Hematopoietic multipotent progenitor cell treated with erythropoietin and hydrocortisone succinate and interleukin-3 and kit ligand, for 4 days (in vitro differentiated cells): ENCODE measurements around the gene KIAA1958.
"Not testable (repeated sequence)": the region's sequence is repeated elsewhere in the genome, so short reads cannot be mapped to it uniquely, and the experiment has no call there.

Experiments used
- DNase-seq: peaks from one replicate; pipeline ENCODE4 v3.0.0-alpha.2; 2015

Gene KIAA1958

DNA sequence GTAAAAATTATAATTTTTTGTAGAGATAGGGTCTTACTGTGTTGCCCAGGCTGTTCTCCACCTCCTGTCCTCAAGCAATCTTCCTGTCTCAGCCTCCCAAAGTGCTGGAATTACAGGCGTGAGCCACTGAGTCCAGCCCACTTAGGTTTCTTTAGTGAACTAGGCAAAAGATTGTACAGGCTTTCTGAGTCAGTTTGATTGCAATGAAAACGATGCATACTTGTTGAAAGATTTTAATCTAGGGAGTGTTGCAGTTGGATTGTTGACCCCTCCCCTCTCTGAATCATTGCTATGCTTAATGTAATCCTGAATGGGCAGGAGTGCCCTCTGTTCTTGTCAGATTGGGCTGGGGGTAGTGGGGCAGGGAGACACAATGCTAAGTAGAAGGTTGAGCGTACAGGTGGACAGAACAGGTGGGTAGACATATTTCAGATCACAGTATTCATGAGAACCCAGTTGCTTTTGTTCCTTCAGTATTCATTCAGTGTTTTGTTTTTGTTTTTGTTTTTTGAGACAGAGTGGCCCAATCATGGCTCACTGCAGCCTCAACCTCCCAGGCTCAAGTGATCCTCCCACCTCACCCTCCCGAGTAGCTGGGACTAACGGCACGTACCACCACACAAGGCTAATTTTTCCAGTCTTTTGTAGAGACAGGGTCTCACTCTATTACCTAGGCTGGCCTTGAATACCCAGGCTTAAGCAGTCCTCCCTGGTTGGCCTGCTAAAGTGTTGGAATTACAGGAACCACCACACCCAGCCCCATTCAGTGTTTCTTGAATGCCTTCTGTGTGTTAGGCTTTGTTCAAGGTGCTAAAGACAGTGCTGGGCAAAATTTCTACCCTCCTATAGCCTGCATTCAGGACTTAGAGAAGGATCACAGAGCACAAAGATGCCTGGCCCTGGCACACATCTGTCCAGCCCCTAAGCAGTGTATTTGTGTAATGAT lies 70.1 kb downstream of the KIAA1958 start:
- DNase-seq, result peak; percentile 19

DNA sequence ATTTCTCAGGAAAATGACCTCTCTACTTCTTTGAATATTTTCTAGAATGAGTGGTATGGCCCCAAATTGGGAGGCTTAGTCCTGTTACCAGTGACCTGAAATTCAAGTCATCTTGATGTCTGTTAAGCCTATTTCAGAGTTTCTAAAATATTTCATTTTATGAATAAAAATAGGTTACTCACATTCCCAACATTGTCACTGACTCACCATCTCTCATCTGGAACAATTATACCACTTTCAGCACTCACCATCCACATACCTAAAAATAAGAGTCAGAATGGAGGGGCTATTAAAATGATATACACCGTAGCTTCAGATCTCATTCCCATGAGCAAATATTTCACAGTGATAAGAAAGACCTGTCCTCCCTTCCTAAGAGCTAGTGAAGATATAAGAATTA lies 71.8 kb downstream of the KIAA1958 start:
- DNase-seq, result no peak

GRCh38 chr9:112558978-112559377 lies 72.4 kb downstream of the KIAA1958 start:
- no peak for DNase-seq

DNA sequence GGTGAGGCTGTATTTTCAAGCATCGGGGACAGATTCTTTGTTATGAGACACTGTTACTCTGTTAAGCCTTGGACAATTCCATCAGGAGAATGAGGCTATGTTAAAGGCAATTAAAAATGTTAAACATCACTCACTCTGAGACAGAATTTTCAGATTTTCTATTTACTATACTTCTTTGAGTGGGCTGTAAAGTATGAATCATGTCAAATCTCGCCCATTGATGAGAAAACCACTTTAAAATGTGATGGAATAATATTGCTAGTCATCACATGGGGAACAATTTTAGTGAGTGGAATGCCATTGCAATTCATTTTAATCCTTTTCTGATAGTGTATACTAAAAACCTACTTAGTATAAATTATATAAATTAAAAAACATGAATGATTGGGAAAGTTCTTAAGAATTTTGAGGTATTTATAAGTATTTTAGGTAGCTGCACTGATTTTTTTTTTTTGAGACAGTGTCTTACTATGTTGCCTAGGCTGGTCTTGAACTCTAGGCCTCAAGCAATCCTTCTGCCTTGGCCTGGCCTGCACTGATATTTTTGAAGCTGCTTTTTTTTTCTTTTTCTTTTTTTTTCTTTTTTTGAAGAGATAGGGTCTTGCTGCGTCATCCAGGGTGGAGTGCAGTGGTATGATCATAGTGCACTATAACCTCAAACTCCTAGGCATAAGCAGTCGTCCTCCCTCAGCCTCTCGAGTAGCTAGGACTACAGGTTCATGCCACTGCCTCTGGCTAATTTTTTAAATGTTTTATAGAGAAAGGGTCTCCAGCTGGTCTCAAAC lies 73.2 kb downstream of the KIAA1958 start:
- peak; percentile 61 for DNase-seq

DNA sequence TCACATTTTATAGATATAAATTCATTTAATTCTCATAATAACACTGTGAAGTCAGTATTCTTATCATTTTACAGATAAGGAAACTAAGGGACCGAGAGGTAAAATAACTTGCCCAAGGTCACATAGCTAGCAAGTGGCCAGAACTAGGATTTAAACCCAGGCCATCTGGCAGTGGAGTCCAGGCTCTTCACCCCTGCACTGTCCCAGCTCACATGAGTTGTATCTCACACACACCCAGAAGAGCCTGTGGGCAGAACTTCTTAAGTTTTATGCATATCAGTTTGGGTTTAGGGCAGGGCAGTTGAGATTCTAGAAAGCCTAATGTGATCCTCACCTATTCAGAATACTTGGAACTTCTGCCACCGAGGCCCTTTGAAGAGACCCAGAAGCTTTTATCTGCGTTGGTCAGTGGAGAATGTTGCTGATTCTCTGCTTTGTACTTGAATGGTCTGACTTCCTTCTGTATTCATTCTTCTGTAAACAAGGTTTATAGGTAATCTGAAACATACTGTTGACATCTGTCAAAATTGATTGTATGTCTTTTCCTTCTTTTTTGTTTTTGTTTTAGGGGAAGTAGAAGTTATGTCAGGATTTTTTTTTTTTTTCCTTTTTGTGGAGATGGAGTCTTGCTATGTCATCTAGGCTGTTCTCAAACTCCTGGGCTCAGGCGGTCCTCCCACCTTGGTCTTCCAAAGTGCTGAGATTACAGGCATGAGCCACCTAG lies 75.8 kb downstream of the KIAA1958 start:
- DNase-seq, result peak; percentile 11

DNA sequence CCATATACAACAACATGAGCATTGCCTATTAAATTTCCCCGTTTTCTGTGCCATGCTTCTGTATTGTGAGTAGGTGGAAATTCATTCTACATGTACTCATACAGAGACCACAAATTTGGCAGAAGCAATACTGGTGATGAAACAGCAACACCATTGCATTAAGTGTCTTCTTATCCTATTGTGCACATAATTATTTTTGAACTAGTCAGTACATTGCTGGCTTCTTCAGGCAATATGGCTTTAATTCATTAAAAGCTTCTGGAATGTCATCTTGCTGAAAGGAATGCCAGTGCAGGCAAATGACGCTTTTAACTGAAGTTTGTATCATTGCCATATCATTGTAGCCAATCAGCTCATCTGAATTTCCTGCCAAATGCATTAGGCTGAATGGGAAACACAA lies 82.6 kb downstream of the KIAA1958 start:
- DNase-seq, result peak; percentile 24

DNA sequence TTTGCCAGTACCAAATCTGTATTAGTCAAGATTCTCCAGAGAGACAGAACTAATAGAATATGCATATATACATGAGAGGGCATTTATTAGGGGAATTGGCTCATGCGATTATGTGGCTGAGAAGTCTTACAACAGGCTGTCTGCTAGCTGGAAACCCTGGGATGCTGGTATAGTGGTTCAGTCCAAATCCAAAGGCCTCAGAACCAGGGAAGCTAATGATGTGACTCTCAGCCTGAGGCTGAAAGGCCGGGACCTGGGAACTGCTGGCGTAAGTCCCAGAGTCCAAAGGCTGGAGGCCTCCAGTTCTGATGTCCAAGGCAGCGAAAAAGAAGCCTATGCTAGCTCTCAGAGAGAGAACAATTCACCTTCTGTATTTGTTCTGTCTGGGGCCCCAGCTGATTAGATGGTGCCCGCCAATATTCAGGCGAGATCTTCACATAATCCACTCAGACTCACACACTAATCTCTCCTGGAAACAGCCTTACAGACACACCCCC lies 84.1 kb downstream of the KIAA1958 start:
- DNase-seq, result no peak

DNA sequence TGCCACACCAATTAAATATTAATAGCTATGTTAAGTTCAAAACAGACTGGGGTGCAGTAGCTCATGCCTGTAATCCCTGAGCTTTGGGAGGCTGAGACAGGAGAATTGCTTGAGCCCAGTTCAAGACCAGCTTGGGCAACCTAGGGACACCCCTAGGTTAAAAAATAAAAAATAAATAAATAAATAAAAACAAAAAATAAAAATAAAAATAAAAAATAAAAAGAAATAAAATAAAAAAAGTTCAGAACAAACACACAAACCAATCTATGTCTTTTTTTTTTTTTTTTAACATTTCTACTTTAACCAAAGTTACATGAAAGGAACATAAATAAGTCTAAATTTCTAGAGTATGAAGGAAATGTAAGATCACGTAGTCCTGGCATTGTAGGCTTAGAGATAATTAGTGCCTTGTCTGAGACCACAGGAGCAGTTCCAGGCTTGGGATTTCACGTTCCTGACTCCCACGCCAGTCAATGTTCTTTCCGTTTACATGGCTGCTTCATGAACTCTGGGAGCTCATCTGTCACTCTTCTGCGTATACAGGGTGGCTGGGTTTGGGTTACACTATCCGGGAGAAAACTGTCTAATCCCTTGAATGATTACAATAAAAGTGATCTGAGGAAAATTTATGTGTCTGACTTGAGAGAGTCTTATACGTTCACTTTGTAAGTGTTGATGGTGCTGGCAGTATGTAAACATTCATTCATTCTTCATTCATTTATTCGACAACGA lies 85.2 kb downstream of the KIAA1958 start:
- no peak for DNase-seq

DNA sequence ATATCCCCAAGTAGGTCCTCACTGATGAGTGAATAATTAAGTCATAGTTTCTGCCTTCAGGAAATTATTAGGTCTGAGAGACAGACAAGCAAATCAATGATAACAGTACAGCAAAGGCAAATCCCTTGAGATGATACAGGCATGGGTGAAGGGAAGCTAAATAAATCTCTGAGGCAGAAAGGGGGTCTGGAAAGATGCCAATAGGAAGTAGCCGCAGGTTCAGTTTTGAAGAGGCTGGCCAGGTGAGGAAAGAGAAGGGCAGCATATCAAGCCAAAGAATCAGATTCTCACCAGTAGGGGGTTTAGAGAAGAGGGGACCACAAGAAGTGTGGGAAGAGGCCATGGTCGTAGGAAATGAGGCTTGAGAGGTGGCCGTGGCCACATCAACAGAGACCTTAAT lies 85.8 kb downstream of the KIAA1958 start:
- DNase-seq, result no peak

GRCh38 chr9:112574008-112574407 lies 87.4 kb downstream of the KIAA1958 start:
- DNase-seq, result no peak

DNA sequence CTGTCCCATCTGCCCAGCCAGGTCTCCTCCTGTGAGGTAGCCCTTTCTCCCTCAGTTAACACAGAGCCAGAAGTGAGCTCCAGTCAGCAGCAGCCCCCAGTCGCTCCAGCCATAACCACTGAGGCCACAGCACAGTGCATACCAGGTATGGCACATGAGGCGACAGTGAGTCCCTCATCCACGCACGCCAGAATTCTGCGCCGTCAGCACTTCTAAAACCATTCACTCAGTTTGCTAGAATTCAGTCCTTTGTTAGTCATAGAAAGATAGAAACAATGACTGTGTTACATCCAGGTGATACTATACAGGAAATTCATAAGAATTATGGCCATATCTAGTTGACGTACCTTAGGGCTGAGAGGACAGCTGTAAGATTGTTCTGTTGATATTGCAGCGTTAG lies 88.5 kb downstream of the KIAA1958 start:
- no peak for DNase-seq

GRCh38 chr9:112581469-112582176 lies 95.0 kb downstream of the KIAA1958 start:
- no peak for DNase-seq

DNA sequence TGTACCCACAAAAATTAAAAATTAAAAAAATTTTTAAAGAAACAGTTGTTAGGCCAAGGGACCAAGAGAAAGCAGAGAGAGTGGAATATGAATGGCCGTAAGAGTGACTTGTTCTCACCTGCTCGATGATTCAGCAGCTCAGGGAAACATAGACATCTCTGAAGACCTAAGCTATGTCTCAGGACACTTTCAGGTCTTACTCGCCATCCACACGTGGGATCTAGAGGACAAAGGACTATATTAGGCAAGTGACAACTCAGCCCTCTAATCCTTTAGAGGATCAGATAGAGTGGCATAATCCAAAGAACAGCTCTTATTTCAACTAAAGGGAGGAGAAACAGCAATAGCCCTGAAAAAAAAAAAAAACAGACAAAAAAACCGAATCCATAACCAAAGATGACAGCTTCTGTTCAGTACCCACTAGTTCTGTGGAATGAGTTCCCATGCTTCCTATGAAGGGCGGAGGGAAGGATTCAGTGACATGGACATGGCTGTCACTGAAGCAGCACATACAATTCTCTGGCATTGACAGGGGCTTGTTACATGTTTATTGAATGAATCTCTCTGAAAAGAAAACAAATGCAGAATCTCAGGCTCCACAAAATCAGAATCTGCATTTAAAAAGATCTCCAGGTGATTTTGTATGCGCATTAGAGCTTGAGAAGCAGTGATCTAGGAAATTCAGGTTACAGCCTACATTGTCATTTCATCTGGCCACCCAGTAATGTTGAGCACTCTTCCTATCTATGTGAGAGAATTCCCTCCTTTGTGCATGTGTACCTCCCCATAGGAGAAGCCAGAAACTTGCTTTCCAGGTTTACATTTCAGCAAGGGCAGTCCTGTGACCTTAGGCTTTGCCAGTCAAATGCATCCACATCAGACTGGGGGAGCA lies 96.0 kb downstream of the KIAA1958 start:
- DNase-seq, result no peak

DNA sequence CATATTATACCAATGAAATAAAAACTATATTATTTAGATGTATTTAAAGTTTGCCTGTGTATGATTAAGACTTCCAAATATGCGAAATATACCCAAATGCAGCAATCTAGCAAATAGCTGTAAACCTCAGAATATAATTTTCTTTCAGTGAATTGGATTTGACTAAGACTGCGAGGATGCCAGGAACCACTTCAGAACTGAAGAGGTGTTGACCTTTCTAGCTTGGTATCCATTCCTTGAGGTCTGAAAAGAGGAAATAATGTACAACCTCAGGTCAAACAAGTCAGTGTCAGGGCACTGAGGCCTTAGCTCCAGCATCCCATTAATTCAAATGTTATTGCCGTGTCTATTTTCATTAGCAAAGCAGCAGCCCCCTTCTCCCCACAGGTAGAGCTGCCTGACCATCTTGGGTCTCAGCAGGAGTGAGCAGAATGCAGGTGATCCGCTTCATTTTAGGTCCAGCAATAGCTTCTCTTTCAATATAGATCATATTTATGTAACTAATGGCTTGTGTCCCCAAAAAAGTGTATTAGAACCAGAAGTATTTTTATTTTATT lies 100.0 kb downstream of the KIAA1958 start:
- DNase-seq, result no peak

- DNase-seq, result not testable (repeated sequence)
These were observed 105.2 kb downstream of the KIAA1958 start for GRCh38 chr9:112591875-112592274.

GRCh38 chr9:112599732-112600131 lies 113.1 kb downstream of the KIAA1958 start:
- DNase-seq, result no peak

GRCh38 chr9:112601636-112602035 lies 115.0 kb downstream of the KIAA1958 start:
- DNase-seq, result no peak

GRCh38 chr9:112604790-112605189 lies 118.2 kb downstream of the KIAA1958 start:
- DNase-seq, result no peak

- DNase-seq, result no peak
These were observed 118.9 kb downstream of the KIAA1958 start for GRCh38 chr9:112605518-112605917.
